Measurements from ENCODE around the gene ARSK. TPM values are rescaled to one million over a fixed set of nuclear protein-coding genes. Genes with fewer than 3 reads are reported as not detected.

The ARSK gene
- total and polyA plus RNA-seq, 10 of the 15 experiments (the other 5 are each of a cell fraction or from before 2014, with no cell fraction given): 1.6 to 9.5 (median 5.8) TPM

DNA sequence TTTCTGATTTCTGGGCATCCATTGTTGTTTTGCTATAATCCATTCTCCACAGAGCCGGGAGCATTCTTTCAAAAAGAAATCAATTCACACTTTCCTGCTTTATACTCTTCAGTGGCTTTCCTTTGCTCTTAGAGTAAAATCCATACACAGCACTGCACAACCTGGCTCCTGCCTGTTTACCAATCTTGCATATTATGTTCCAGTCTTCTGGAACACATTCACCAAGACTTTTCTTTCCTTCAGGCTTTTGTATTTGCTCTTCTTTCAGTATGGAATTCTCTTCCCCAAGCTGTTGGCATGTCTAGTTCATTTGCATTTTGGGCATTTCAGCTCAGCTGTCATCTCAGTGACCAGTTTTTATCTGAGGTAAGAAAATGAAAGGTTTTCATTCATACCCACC, 97.9 kb downstream of the ARSK start:
- Histone ChIP-seq H4K20me1 (ENCODE audit: control insufficient read depth, insufficient read depth) (no peaks in the 10 kb centered on the region), H2AFZ (ENCODE audit: control insufficient read depth, low read depth, low read length) (no peak overlapping the region), H3K9me3 (replicated peaks; ENCODE audit: control insufficient read depth, insufficient read depth, low read length) (no peaks in the 10 kb centered on the region), H3K36me3 (ENCODE audit: control insufficient read depth in 2 of 2, insufficient read depth in 2 of 2, low read length in 1 of 2) (no peaks in the 10 kb centered on the region), H3K79me2 (ENCODE audit: control insufficient read depth, insufficient read depth, low read length) (no peaks in the 10 kb centered on the region), H3K4me3 (no peak overlapping the region), H3K9ac (ENCODE audit: control insufficient read depth, insufficient read depth, low read length) (no peak overlapping the region), H3K4me2 (ENCODE audit: control insufficient read depth, insufficient read depth) (no peak overlapping the region), H3K27me3 (replicated peaks in 1 of 2; ENCODE audit: control insufficient read depth in 2 of 2, insufficient read depth in 2 of 2, low read length in 1 of 2) (no peaks in the 10 kb centered on the region), H3K4me1 (ENCODE audit: control insufficient read depth, insufficient read depth, low read length) (peaks cover 4% of the 10 kb centered on the region; the same call in 1 of the 2 replicates), H3K27ac (ENCODE audit: control insufficient read depth, insufficient read depth) (no peak overlapping the region)
- BruUV-seq (replicated peaks): no TSS peak
- POLR2A ChIA-PET: no interaction called here
- CTCF ChIA-PET: interaction anchor here (1.2 to 4.8 kb wide), 5 partner anchors 9 to 961 kb away, joined by 3 to 30 read pairs (median 5); no protein-coding TSS in a partner anchor
- TF ChIP-seq NR2C2 (IDR thresholded peaks at IDR 0.05; ENCODE audit: borderline replicate concordance, control insufficient read depth, insufficient read length, low read depth) (no peak), SUZ12 (IDR thresholded peaks at IDR 0.05; ENCODE audit: unreplicated experiment) (no peak), TCF3 (IDR thresholded peaks at IDR 0.05; ENCODE audit: borderline replicate concordance, insufficient read depth, low read depth, low read length) (no peak), RFX5 (IDR thresholded peaks at IDR 0.05; ENCODE audit: low read depth, low read length) (no peak), IRF4 (IDR thresholded peaks at IDR 0.05; ENCODE audit: low read depth, low read length) (no peak), GABPA (IDR thresholded peaks at IDR 0.05; ENCODE audit: low read depth) (no peak), HCFC1 (IDR thresholded peaks at IDR 0.05; ENCODE audit: low read length) (no peak), BCL11A (IDR thresholded peaks at IDR 0.05; ENCODE audit: low read depth, low read length) (no peak), STAT1 (conservative IDR thresholded peaks at IDR 0.05) (no peak), EGR1 (IDR thresholded peaks at IDR 0.05; ENCODE audit: borderline replicate concordance in 1 of 2, low read depth in 2 of 2, low read length in 2 of 2) (no peak)
- 75% methylated on average over 1 of the region's 1 CpG for WGBS (ENCODE audit: insufficient coverage, insufficient replicate concordance, low lambda C conversion rate, missing lambda C conversion rate)
- intact Hi-C loops (cut with micrococcal nuclease; ENCODE audit: unreplicated experiment) (no loop called here), in situ Hi-C loops (cut with MboI) (no loop called here)
- FAIRE-seq: no peak
- ATAC-seq: no peak
- RAD21 ChIA-PET (ENCODE audit: unreplicated experiment): interaction anchor here (0.9 to 2.0 kb wide), 4 partner anchors 79 to 160 kb away, joined by 3 to 5 read pairs (median 4); partner anchors contain the start of gene RHOBTB3
- SMC1A ChIA-PET (ENCODE audit: uncharacterized antibody, unreplicated experiment): interaction anchor here (0.8 to 3.7 kb wide), 8 partner anchors 10 to 204 kb away, joined by 3 to 19 read pairs (median 4); no protein-coding TSS in a partner anchor
- no peak for DNase-seq (ENCODE audit: low read depth, low spot score)

All from GM12878 (cell line).